RPMI8226 (cell line): ENCODE measurements around the gene TGFBR3.

ENCODE experiments used
- DNase-seq: peaks from one replicate; pipeline ENCODE4 v3.0.0-alpha.2; 2015

TGFBR3 gene

GRCh38 chr1:91885716-91886506 is at the start of gene TGFBR3:
Gene TGFBR3, minus strand, starts transcription at chr1:91886151. Its CDS starts 24,620 bp downstream, at chr1:91861531.
- DNase-seq = peak; percentile 75

- DNase-seq = no peak
Measured at GRCh38 chr1:91929250-91929649, 43.3 kb upstream of the TGFBR3 start.

GRCh38 chr1:91928026-91928425 is 42.1 kb upstream of the TGFBR3 start:
- no peak for DNase-seq

- DNase-seq = no peak
Measured at GRCh38 chr1:91925644-91926435, 39.9 kb upstream of the TGFBR3 start.

- no peak for DNase-seq
Measured at GRCh38 chr1:91924146-91924545, 38.2 kb upstream of the TGFBR3 start.

GRCh38 chr1:91919962-91920361 is 34.0 kb upstream of the TGFBR3 start:
- DNase-seq = no peak

- no peak for DNase-seq
Measured at GRCh38 chr1:91916811-91917460, 31.0 kb upstream of the TGFBR3 start.

GRCh38 chr1:91916046-91916445 is 30.1 kb upstream of the TGFBR3 start:
- no peak for DNase-seq

GRCh38 chr1:91913018-91913417 is 27.1 kb upstream of the TGFBR3 start:
- DNase-seq = no peak

GRCh38 chr1:91912266-91912665 is 26.3 kb upstream of the TGFBR3 start:
- DNase-seq = no peak

GRCh38 chr1:91901231-91901630 is 15.3 kb upstream of the TGFBR3 start:
- no peak for DNase-seq

- DNase-seq = no peak
Measured at GRCh38 chr1:91900562-91900961, 14.6 kb upstream of the TGFBR3 start.

- no peak for DNase-seq
Measured at GRCh38 chr1:91897016-91897415, 11.1 kb upstream of the TGFBR3 start.

GRCh38 chr1:91895832-91896556 is 10.0 kb upstream of the TGFBR3 start:
- DNase-seq = no peak

GRCh38 chr1:91894036-91894761 is 8.2 kb upstream of the TGFBR3 start:
- DNase-seq = no peak

GRCh38 chr1:91891969-91892368 is 6.0 kb upstream of the TGFBR3 start:
- DNase-seq = no peak

- DNase-seq = no peak
Measured at GRCh38 chr1:91891454-91891853, 5.5 kb upstream of the TGFBR3 start.

- peak; percentile 42 for DNase-seq
Measured at GRCh38 chr1:91889717-91890459, 3.9 kb upstream of the TGFBR3 start.

GRCh38 chr1:91885213-91885715 is 687 bp downstream of the TGFBR3 start:
- DNase-seq = peak; percentile 18

GRCh38 chr1:91884459-91885212 is 1.3 kb downstream of the TGFBR3 start:
- peak; percentile 38 for DNase-seq
